Retinal pigment epithelial cell (primary cell): ENCODE measurements around the gene SDHA.

Experiments used
- DNase-seq: peaks from one replicate; pipeline ENCODE4 v3.0.0-alpha.2; 2010; ENCODE audit warnings: low read depth
- H3K4me3 ChIP-seq: 2 replicates; pipeline ENCODE4 v1.5.1; 2011; ENCODE audit warnings: mild to moderate bottlenecking, low read length, control low read depth, moderate library complexity
- CTCF ChIP-seq: conservative IDR thresholded peaks from 2 replicates; pipeline ENCODE4 v1.5.1; 2011; ENCODE audit warnings: low read depth, low read length, control low read depth, inconsistent platforms

SDHA gene

GRCh38 chr5:203246-203930, 14.7 kb upstream of the SDHA start:
- DNase-seq: no peak
- no peak overlapping the region for H3K4me3 ChIP-seq
- TF ChIP-seq CTCF: no peak

GRCh38 chr5:204001-204400, 14.1 kb upstream of the SDHA start:
- no peak overlapping the region for H3K4me3 ChIP-seq
- no peak for DNase-seq
- no peak for TF ChIP-seq CTCF

DNA sequence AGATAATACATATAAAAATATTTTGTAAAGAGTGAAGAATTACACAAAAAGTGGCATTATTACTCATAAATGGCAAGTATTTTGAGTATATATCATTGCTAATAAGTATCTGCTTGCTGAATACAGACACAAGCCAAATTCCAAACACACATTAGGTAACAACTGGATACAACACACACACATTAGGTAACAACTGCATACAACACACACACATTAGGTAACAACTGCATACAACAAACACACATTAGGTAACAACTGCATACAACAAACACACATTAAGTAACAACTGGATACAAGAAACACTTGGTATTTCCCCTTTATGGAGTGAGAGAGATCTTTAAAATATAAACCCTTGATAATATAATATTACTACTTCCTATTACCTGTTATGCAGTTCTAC, 13.7 kb upstream of the SDHA start:
- H3K4me3 ChIP-seq: no peak overlapping the region
- TF ChIP-seq CTCF: no peak
- DNase-seq: no peak

DNA sequence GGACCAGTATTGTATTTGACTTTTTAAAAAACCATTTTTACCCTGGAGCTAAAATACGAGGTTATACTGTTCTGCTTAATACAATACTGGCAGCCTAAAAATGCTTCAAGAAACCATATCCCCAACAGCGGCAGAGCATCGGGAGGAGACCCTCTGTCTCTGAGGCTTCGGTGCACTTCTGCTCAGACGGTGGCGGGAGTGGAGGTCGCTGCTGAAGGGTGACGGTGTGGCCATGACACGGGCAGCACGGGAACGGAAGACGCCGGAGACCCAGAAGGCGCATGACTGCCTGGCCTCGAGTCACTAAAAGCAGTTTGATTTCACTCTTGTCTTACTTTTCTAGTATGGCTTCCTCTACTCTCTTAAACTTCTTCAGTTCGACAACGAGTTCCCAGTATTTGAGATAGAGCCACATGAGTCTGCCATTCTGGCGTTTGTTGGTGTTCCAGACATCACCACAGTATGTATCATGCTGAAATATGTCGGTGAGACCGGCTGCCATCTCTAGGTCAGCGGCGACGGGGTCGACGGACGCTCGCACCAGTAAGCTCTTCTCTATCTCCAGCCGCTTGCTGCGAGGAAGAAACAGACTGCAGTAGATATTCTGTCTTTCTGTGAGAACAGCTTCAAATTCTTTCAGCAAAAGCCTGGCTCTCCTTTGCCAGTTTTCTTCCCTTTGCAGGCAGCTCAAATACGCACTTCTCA, 13.0 kb upstream of the SDHA start:
- no peak for DNase-seq
- TF ChIP-seq CTCF: no peak
- H3K4me3 ChIP-seq: no peak overlapping the region

- H3K4me3 ChIP-seq: no peak overlapping the region
- peak; percentile 29 for DNase-seq
- TF ChIP-seq CTCF: no peak
Observed at GRCh38 chr5:206406-206805, 11.7 kb upstream of the SDHA start.

DNA sequence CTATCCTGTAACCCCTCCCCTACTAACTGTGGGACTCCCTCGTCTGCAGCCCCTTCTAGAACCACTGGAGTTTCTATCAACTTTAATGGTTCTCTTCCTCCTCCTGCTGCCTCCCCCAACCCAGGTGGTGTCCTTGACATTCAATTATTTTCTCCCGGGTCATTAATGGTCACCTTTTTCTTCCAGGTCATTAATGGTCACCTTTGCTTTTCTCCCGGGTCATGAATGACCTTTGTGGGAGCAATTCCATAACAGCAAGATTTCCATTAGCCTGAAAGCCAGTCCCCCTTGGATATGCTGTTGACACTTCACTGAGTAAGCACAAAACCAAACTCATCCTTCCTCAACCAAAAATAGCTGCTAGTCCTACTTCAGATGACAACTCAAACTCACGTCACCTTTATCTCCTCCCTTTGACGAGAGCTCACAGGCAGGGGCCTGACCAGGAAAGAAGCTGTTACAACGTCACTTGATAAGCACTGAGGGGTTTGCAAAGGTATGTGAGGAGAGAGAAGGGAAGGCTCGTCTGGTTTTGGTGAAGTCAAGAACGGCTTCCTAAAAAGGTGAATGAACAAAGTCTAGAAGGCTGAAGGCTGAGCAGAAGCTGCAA, 11.1 kb upstream of the SDHA start:
- no peak for DNase-seq
- H3K4me3 ChIP-seq: no peak overlapping the region
- TF ChIP-seq CTCF: no peak
